Ishikawa (cell line): ENCODE results near the gene MGMT.

Source experiments
- CEBPB ChIP-seq: IDR thresholded peaks from 2 replicates; pipeline ENCODE4 v1.6.1; 2012
- CREB1 ChIP-seq: IDR thresholded peaks from 2 replicates; pipeline ENCODE4 v1.6.1; 2012; ENCODE audit warnings: low read depth
- EGR1 ChIP-seq: IDR thresholded peaks from 2 replicates; pipeline ENCODE4 v1.6.1; 2012
- EP300 ChIP-seq: IDR thresholded peaks from 2 replicates; pipeline ENCODE4 v1.6.1; 2012; ENCODE audit warnings: borderline replicate concordance
- FOXM1 ChIP-seq: IDR thresholded peaks from 2 replicates; pipeline ENCODE4 v1.6.1; 2012; ENCODE audit warnings: low read depth, borderline replicate concordance
- MAX ChIP-seq: IDR thresholded peaks from 2 replicates; pipeline ENCODE4 v1.6.1; 2012
- NFIC ChIP-seq: IDR thresholded peaks from 2 replicates; pipeline ENCODE4 v1.6.1; 2012
- RAD21 ChIP-seq: IDR thresholded peaks from 2 replicates; pipeline ENCODE4 v1.6.1; 2012; ENCODE audit warnings: low read depth
- REST ChIP-seq: IDR thresholded peaks from 2 replicates; pipeline ENCODE4 v1.6.1; 2012; ENCODE audit warnings: low read depth, mild to moderate bottlenecking
- TAF1 ChIP-seq: IDR thresholded peaks from 2 replicates; pipeline ENCODE4 v1.6.1; 2012; ENCODE audit warnings: low read depth, mild to moderate bottlenecking
- TCF12 ChIP-seq: IDR thresholded peaks from 2 replicates; pipeline ENCODE4 v1.6.1; 2012; ENCODE audit warnings: low read depth
- TEAD4 ChIP-seq: IDR thresholded peaks from 2 replicates; pipeline ENCODE4 v1.6.1; 2012
- USF1 ChIP-seq: IDR thresholded peaks from 2 replicates; pipeline ENCODE4 v1.6.1; 2012
- YY1 ChIP-seq: IDR thresholded peaks from 2 replicates; pipeline ENCODE4 v1.6.1; 2012; ENCODE audit warnings: low read depth
- ZBTB7A ChIP-seq: IDR thresholded peaks from 2 replicates; pipeline ENCODE4 v1.6.1; 2012; ENCODE audit warnings: low read depth

MGMT gene

GRCh38 chr10:129440722-129441316 is 26.2 kb upstream of the MGMT start:
- TF ChIP-seq EGR1: no peak
- TF ChIP-seq RAD21: no peak
- TF ChIP-seq EP300: no peak
- TF ChIP-seq REST: no peak
- no peak for TF ChIP-seq TEAD4
- no peak for TF ChIP-seq NFIC

- TF ChIP-seq TAF1 (no peak), TEAD4 (no peak), MAX (no peak), NFIC (no peak), EP300 (no peak), ZBTB7A (no peak), FOXM1 (no peak), USF1 (no peak), CREB1 (no peak), CEBPB (no peak), EGR1 (no peak), REST (no peak), RAD21 (no peak), YY1 (no peak), TCF12 (no peak)
Observed at GRCh38 chr10:129441372-129442009, 25.6 kb upstream of the MGMT start.

GRCh38 chr10:129442866-129443265 is 24.2 kb upstream of the MGMT start:
- TF ChIP-seq EGR1 (no peak), EP300 (no peak)

- TF ChIP-seq CEBPB: no peak
- TF ChIP-seq TEAD4: no peak
- no peak for TF ChIP-seq USF1
- TF ChIP-seq EP300: no peak
- TF ChIP-seq TCF12: no peak
- TF ChIP-seq ZBTB7A: no peak
- no peak for TF ChIP-seq FOXM1
- TF ChIP-seq TAF1: no peak
- TF ChIP-seq REST: no peak
- no peak for TF ChIP-seq CREB1
- TF ChIP-seq MAX: no peak
- TF ChIP-seq RAD21: no peak
- no peak for TF ChIP-seq YY1
- no peak for TF ChIP-seq NFIC
- no peak for TF ChIP-seq EGR1
Observed at GRCh38 chr10:129444359-129444758, 22.7 kb upstream of the MGMT start.
